MM.1S (cell line): ENCODE measurements around the gene LGALS8.

Experiments
- DNase-seq: peaks from one replicate; pipeline ENCODE4 v3.0.0-alpha.2; 2015
- H2AFZ ChIP-seq: fragments of 300-600 bp; sonication (generic); 2 replicates; pipeline ENCODE4 v1.6.0; 2016; ENCODE audit warnings: antibody characterized with exemption, low read length
- H3F3A ChIP-seq: fragments of 300-600 bp; sonication (generic); 2 replicates; pipeline ENCODE4 v1.6.1; 2016; ENCODE audit warnings: mild to moderate bottlenecking, antibody characterized with exemption, low read length, moderate library complexity, mixed read lengths; ENCODE audit not compliant: insufficient read depth
- H3K27ac ChIP-seq: fragments of 300-600 bp; sonication (generic); 2 replicates; pipeline ENCODE4 v1.5.1; 2016; ENCODE audit warnings: mild to moderate bottlenecking, low read length
- H3K27me3 ChIP-seq: fragments of 300-600 bp; sonication (generic); replicated peaks from 2 replicates; pipeline ENCODE4 v1.6.0; 2016; ENCODE audit warnings: low read length; ENCODE audit not compliant: insufficient read depth
- H3K36me3 ChIP-seq: fragments of 300-600 bp; sonication (generic); replicated peaks from 2 replicates; pipeline ENCODE4 v1.6.1; 2016; ENCODE audit warnings: mild to moderate bottlenecking, low read length, mixed read lengths; ENCODE audit not compliant: insufficient read depth
- H3K4me1 ChIP-seq: fragments of 300-600 bp; sonication (generic); 2 replicates; pipeline ENCODE4 v1.6.1; 2016; ENCODE audit warnings: low read length, mixed read lengths
- H3K4me2 ChIP-seq: fragments of 300-600 bp; sonication (generic); 2 replicates; pipeline ENCODE4 v1.6.0; 2016; ENCODE audit warnings: low read depth, low read length
- H3K4me3 ChIP-seq: fragments of 300-600 bp; sonication (generic); 2 replicates; pipeline ENCODE4 v1.5.1; 2016; ENCODE audit warnings: low read length, mixed read lengths
- H3K79me2 ChIP-seq: fragments of 300-600 bp; sonication (generic); 2 replicates; pipeline ENCODE4 v1.6.1; 2016; ENCODE audit warnings: mixed run types, low read length, mixed read lengths
- H3K9ac ChIP-seq: fragments of 300-600 bp; sonication (generic); 2 replicates; pipeline ENCODE4 v1.6.1; 2016; ENCODE audit warnings: low read length, mixed read lengths
- H3K9me2 ChIP-seq: fragments of 300-600 bp; sonication (generic); replicated peaks from 2 replicates; pipeline ENCODE4 v1.6.1; 2016; ENCODE audit warnings: mild to moderate bottlenecking, low read length, mixed read lengths; ENCODE audit not compliant: insufficient read depth
- H3K9me3 ChIP-seq: fragments of 300-600 bp; sonication (generic); replicated peaks from 2 replicates; pipeline ENCODE4 v1.6.1; 2016; ENCODE audit warnings: mild to moderate bottlenecking, low read length, mixed read lengths; ENCODE audit not compliant: insufficient read depth
- H4K20me1 ChIP-seq: fragments of 300-600 bp; sonication (generic); 2 replicates; pipeline ENCODE4 v1.6.1; 2016; ENCODE audit warnings: mild to moderate bottlenecking, low read length, moderate library complexity, mixed read lengths; ENCODE audit not compliant: insufficient read depth
- EZH2 ChIP-seq: fragments of 300-600 bp; sonication (generic); optimal IDR thresholded peaks from 2 replicates; pipeline ENCODE3; 2017; ENCODE audit warnings: low read depth, mild to moderate bottlenecking, antibody characterized with exemption, low read length, mixed read lengths
- EZH2phosphoT487 ChIP-seq: fragments of 300-600 bp; sonication (generic); IDR thresholded peaks from 2 replicates; pipeline ENCODE4 v1.6.1; 2018; ENCODE audit warnings: antibody characterized with exemption, low read length
- TF ChIP-seq, protein P1 (sequence below): fragments of 300-600 bp; sonication (generic); IDR thresholded peaks from 2 replicates; pipeline ENCODE4 v1.5.1; 2016; ENCODE audit warnings: antibody characterized with exemption, low read length, mixed read lengths

The LGALS8 gene

DNA sequence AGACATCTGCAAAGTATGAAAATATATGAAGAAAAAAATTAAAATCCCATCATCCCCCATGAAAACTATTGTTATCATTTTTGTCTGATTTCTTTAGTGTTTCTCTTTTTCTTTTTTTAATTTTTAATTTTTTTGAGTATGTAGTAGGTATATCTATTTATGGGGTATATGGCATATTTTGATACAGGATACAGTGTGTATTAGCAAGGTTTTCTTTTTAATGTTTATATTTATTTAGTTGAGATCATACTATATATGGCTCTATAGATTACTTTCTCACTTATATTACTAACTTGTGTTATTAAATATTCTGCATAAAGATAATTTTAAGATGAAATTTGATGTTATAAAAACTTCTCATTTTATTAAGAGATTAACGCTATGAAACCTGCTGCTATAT is 11.4 kb downstream of the LGALS8 start:
- no peak overlapping the region for H2AFZ ChIP-seq
- no peaks in the 10 kb centered on the region for H3K4me1 ChIP-seq
- H3K27me3 ChIP-seq = no peaks in the 10 kb centered on the region
- H3K9ac ChIP-seq = no peak overlapping the region
- no peaks in the 10 kb centered on the region for H4K20me1 ChIP-seq
- H3K79me2 ChIP-seq = no peaks in the 10 kb centered on the region
- no peak for DNase-seq
- no peak for TF ChIP-seq EZH2phosphoT487
- no peak for TF ChIP-seq EZH2
- TF ChIP-seq, protein P1, sequence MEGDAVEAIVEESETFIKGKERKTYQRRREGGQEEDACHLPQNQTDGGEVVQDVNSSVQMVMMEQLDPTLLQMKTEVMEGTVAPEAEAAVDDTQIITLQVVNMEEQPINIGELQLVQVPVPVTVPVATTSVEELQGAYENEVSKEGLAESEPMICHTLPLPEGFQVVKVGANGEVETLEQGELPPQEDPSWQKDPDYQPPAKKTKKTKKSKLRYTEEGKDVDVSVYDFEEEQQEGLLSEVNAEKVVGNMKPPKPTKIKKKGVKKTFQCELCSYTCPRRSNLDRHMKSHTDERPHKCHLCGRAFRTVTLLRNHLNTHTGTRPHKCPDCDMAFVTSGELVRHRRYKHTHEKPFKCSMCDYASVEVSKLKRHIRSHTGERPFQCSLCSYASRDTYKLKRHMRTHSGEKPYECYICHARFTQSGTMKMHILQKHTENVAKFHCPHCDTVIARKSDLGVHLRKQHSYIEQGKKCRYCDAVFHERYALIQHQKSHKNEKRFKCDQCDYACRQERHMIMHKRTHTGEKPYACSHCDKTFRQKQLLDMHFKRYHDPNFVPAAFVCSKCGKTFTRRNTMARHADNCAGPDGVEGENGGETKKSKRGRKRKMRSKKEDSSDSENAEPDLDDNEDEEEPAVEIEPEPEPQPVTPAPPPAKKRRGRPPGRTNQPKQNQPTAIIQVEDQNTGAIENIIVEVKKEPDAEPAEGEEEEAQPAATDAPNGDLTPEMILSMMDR = no peak
- no peaks in the 10 kb centered on the region for H3K36me3 ChIP-seq
- no peaks in the 10 kb centered on the region for H3K9me3 ChIP-seq
- H3K4me3 ChIP-seq = no peak overlapping the region
- no peak overlapping the region for H3K4me2 ChIP-seq
- no peak overlapping the region for H3K27ac ChIP-seq
- H3F3A ChIP-seq = no peaks in the 10 kb centered on the region
- no peaks in the 10 kb centered on the region for H3K9me2 ChIP-seq

DNA sequence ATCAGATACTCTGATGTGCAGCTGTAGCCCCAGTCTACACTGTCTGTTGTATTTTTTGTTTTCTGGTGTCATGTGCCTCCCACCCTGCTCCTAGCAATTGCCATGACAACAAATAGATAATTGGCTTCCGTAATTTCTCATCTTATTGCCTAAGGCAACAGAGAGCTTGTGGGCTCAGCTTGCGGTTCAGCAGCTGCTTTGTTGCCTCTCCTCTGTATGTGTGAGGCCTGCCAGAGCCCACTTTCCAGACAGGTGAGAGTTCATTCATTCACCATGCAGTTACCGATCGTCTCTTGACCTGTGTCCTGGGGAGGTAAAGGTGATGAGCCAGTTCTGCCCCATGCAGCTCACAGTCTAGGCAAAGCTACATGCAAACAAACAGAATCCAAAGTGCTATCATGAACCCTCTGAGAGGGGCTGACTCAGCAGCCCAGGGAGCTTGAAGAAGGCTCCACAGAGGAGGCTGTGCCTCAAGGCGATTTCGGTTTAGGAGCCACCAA is 11.9 kb downstream of the LGALS8 start:
- Histone ChIP-seq H3K9ac (no peak overlapping the region), H3K27me3 (no peaks in the 10 kb centered on the region), H3K79me2 (no peaks in the 10 kb centered on the region), H3K4me2 (no peak overlapping the region), H4K20me1 (no peaks in the 10 kb centered on the region), H3K9me2 (no peaks in the 10 kb centered on the region), H3K27ac (no peak overlapping the region), H3K9me3 (no peaks in the 10 kb centered on the region), H3K4me1 (no peaks in the 10 kb centered on the region), H3K4me3 (no peak overlapping the region), H3K36me3 (no peaks in the 10 kb centered on the region), H2AFZ (no peak overlapping the region), H3F3A (no peaks in the 10 kb centered on the region)
- DNase-seq = no peak
- TF ChIP-seq EZH2phosphoT487 (no peak), EZH2 (no peak)
- TF ChIP-seq, protein P1 = no peak

DNA sequence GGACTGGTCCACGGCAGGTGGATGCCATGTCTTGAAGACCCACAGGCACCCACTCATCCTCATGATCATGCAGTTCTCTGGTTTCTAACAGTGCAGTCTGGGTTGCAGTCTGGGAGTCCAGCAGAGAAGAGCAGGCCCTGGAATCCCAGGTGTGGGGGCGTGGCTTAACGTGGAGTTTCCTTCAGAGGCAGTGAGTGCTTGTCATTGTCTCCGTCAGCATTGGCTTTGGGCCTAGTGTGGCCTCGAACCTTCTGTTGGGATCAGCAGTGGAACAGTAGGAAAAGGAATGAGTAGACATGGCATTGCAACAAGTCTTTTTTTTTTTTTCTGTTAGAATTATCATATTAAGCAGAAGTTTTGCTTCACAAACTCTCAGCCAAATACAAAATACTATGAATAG is 12.8 kb downstream of the LGALS8 start:
- H3K27me3 ChIP-seq = no peaks in the 10 kb centered on the region

More for the DNA sequence above, 12.8 kb downstream of the LGALS8 start:
- no peaks in the 10 kb centered on the region for H3F3A ChIP-seq
- H3K27ac ChIP-seq = no peak overlapping the region
- no peak overlapping the region for H3K4me3 ChIP-seq
- TF ChIP-seq, protein P1 = no peak
- TF ChIP-seq EZH2phosphoT487 (no peak), EZH2 (no peak)
- H4K20me1 ChIP-seq = no peaks in the 10 kb centered on the region
- no peaks in the 10 kb centered on the region for H3K79me2 ChIP-seq
- no peaks in the 10 kb centered on the region for H3K4me1 ChIP-seq
- no peak for DNase-seq
- no peaks in the 10 kb centered on the region for H3K9me2 ChIP-seq
- H3K9me3 ChIP-seq = no peaks in the 10 kb centered on the region
- no peak overlapping the region for H3K4me2 ChIP-seq
- no peak overlapping the region for H2AFZ ChIP-seq
- H3K36me3 ChIP-seq = no peaks in the 10 kb centered on the region
- no peak overlapping the region for H3K9ac ChIP-seq
